HepG2 (cell line): ENCODE results near the gene DAD1. TPM values are rescaled to one million over a fixed set of nuclear protein-coding genes. Genes with fewer than 3 reads are reported as not detected.

ENCODE experiments used
- ATAC-seq: fragments of 200-7000 bp; cut with Tn5 transposase; 3 replicates; pipeline ENCODE4 v1.9.1; 2020; ENCODE audit warnings: mild to moderate bottlenecking, moderate library complexity
- BruUV-seq: library from RNA; stranded (reverse); fragments of 400-500 nt; replicated peaks from 2 replicates; lab custom pipeline; 2021; lab: Mats Ljungman, UMichigan
- CTCF ChIA-PET: fragments of 300-600 bp; formaldehyde crosslinking; extraction: SDS; loops from one replicate; lab custom pipeline; 2021; ENCODE audit warnings: low total read pairs, inconsistent platforms, low intra/inter-chr PET ratio; lab: Yijun Ruan, JAX
- POLR2A ChIA-PET: fragments of 350-600 bp; sonication (Branson Sonifier 250); formaldehyde crosslinking; loops from one replicate; lab custom pipeline; 2020; ENCODE audit warnings: antibody characterized with exemption, inconsistent platforms; lab: Yijun Ruan, JAX
- DNase-seq: peaks from one replicate; pipeline ENCODE4 v3.0.0-alpha.2; 2015; ENCODE audit warnings: low spot score
- FAIRE-seq: peaks from 3 replicates; lab custom pipeline; 2011; peaks lifted over from hg19 to GRCh38; lab: Jason Lieb, UNC
- H2AFZ ChIP-seq: one replicate; pipeline ENCODE4 v1.6.1; 2011; ENCODE audit warnings: low read length, inconsistent platforms
- H3K27ac ChIP-seq: fragments of 300-600 bp; 3 replicates; pipeline ENCODE4 v1.8.0; 2011; ENCODE audit warnings: mixed run types, mild to moderate bottlenecking, mixed read lengths, low read length, inconsistent platforms; ENCODE audit not compliant: insufficient read depth; ENCODE audit errors: extremely low read length
- H3K27me3 ChIP-seq, 2 experiments: fragments of 200-600 bp in 1 of 2; 2 replicates in 1 of 2; 3 replicates in 1 of 2; pipeline versions ENCODE4 v1.6.0 to v1.8.0; 2011; ENCODE audit warnings: low read length in 2 of 2, mild to moderate bottlenecking in 2 of 2, moderate library complexity in 2 of 2, inconsistent platforms in 1 of 2; ENCODE audit not compliant: insufficient read depth in 2 of 2, control insufficient read depth in 1 of 2
- H3K36me3 ChIP-seq, 2 experiments: fragments of 200-600 bp in 1 of 2; replicated peaks in 1 of 2; 2 replicates in 1 of 2; 3 replicates in 1 of 2; pipeline versions ENCODE4 v1.5.1 to v1.8.0; 2011; ENCODE audit warnings: low read length in 2 of 2, inconsistent platforms in 1 of 2; ENCODE audit not compliant: insufficient read depth in 2 of 2, control insufficient read depth in 1 of 2
- H3K4me1 ChIP-seq: 2 replicates; pipeline ENCODE4 v1.5.1; 2012; ENCODE audit warnings: low read length, inconsistent platforms; ENCODE audit not compliant: insufficient read depth
- H3K4me2 ChIP-seq: 2 replicates; pipeline ENCODE4 v1.6.0; 2011; ENCODE audit warnings: low read depth, low read length, inconsistent platforms
- H3K4me3 ChIP-seq, 3 experiments: fragments of 200-600 bp in 1 of 3; sonication (generic), shearing (Covaris generic) in 1 of 3; replicated peaks in 1 of 3; 2 replicates each; pipeline ENCODE4 v1.5.1; 2011 to 2016; ENCODE audit warnings: low read length in 3 of 3, inconsistent platforms in 2 of 3, low read depth in 2 of 3, mild to moderate bottlenecking in 2 of 3, control low read depth in 1 of 3, mixed read lengths in 1 of 3; ENCODE audit not compliant: insufficient read depth in 1 of 3
- H3K79me2 ChIP-seq: one replicate; pipeline ENCODE4 v1.6.1; 2011; ENCODE audit warnings: low read length, inconsistent platforms; ENCODE audit not compliant: insufficient read depth
- H3K9ac ChIP-seq: 2 replicates; pipeline ENCODE4 v1.6.0; 2011; ENCODE audit warnings: mild to moderate bottlenecking, low read depth, low read length, inconsistent platforms; ENCODE audit not compliant: insufficient read depth
- H3K9me3 ChIP-seq: 2 replicates; pipeline ENCODE4 v1.5.1; 2012; ENCODE audit warnings: mild to moderate bottlenecking, low read length
- H4K20me1 ChIP-seq: 2 replicates; pipeline ENCODE4 v1.6.0; 2011; ENCODE audit warnings: inconsistent platforms, mild to moderate bottlenecking, low read length, moderate library complexity; ENCODE audit not compliant: insufficient read depth
- BORCS8-MEF2B ChIP-seq: sonication (generic); formaldehyde crosslinking; IDR thresholded peaks from 2 replicates; pipeline ENCODE4 v1.8.0; 2022; ENCODE audit warnings: mild to moderate bottlenecking, missing genetic modification reagents
- KLF15 ChIP-seq: sonication (generic); formaldehyde crosslinking; IDR thresholded peaks from 2 replicates; pipeline ENCODE4 v1.8.1; 2023; ENCODE audit warnings: borderline replicate concordance, mild to moderate bottlenecking, inconsistent platforms, missing genetic modification reagents, mixed read lengths
- MED8 ChIP-seq: sonication (generic); formaldehyde crosslinking; IDR thresholded peaks from 2 replicates; pipeline ENCODE4 v1.8.1; 2023; ENCODE audit warnings: mild to moderate bottlenecking, missing genetic modification reagents; ENCODE audit not compliant: insufficient replicate concordance
- NFATC3 ChIP-seq: sonication (generic); formaldehyde crosslinking; IDR thresholded peaks from 2 replicates; pipeline ENCODE4 v1.5.1; 2020; ENCODE audit warnings: mild to moderate bottlenecking, missing genetic modification reagents
- POLR2A ChIP-seq, 2 experiments: IDR thresholded peaks; 2 replicates each; pipeline ENCODE4 v1.6.1; 2011; ENCODE audit warnings: low read depth in 2 of 2, low read length in 2 of 2, mild to moderate bottlenecking in 1 of 2, moderate library complexity in 1 of 2; ENCODE audit not compliant: insufficient read depth in 1 of 2
- REPIN1 ChIP-seq: sonication (generic); formaldehyde crosslinking; IDR thresholded peaks from 2 replicates; pipeline ENCODE4 v1.8.0; 2022; ENCODE audit warnings: missing genetic modification reagents, low read depth, mild to moderate bottlenecking, borderline replicate concordance
- SAFB2 ChIP-seq: sonication (generic); formaldehyde crosslinking; IDR thresholded peaks from 2 replicates; pipeline ENCODE4 v1.5.1; 2020; ENCODE audit warnings: missing genetic modification reagents, low read depth, mild to moderate bottlenecking, borderline replicate concordance
- SOX6 ChIP-seq, 2 experiments: fragments of 450-650 bp in 1 of 2; sonication (generic) in 1 of 2; formaldehyde crosslinking in 1 of 2; IDR thresholded peaks; 2 replicates each; pipeline versions ENCODE4 v1.4.0 to v1.6.1; 2017 to 2020; ENCODE audit warnings: antibody characterized with exemption in 1 of 2, mild to moderate bottlenecking in 1 of 2, missing genetic modification reagents in 1 of 2
- STAT6 ChIP-seq: sonication (generic); formaldehyde crosslinking; IDR thresholded peaks from 2 replicates; pipeline ENCODE4 v1.4.0; 2020; ENCODE audit warnings: missing genetic modification reagents, mild to moderate bottlenecking, borderline replicate concordance
- TEAD3 ChIP-seq: optimal IDR thresholded peaks from 2 replicates; pipeline ENCODE3; 2016; ENCODE audit warnings: borderline replicate concordance
- ZBTB1 ChIP-seq: sonication (generic); formaldehyde crosslinking; IDR thresholded peaks from 2 replicates; pipeline ENCODE4 v1.4.0; 2020; ENCODE audit warnings: missing genetic modification reagents, borderline replicate concordance
- ZNF143 ChIP-seq: sonication (generic); formaldehyde crosslinking; IDR thresholded peaks from 2 replicates; pipeline ENCODE4 v1.4.0; 2020; ENCODE audit warnings: missing genetic modification reagents
- ZNF335 ChIP-seq: sonication (generic); formaldehyde crosslinking; IDR thresholded peaks from 2 replicates; pipeline ENCODE4 v1.4.0; 2020; ENCODE audit warnings: missing genetic modification reagents
- ZNF33A ChIP-seq: sonication (generic); formaldehyde crosslinking; IDR thresholded peaks from 2 replicates; pipeline ENCODE4 v1.5.1; 2020; ENCODE audit warnings: missing genetic modification reagents, mild to moderate bottlenecking, moderate library complexity, borderline replicate concordance
- ZNF446 ChIP-seq: sonication (generic); formaldehyde crosslinking; IDR thresholded peaks from 2 replicates; pipeline ENCODE4 v1.5.0; 2020; ENCODE audit warnings: mild to moderate bottlenecking, missing genetic modification reagents
- ZNF616 ChIP-seq: sonication (generic); formaldehyde crosslinking; IDR thresholded peaks from 2 replicates; pipeline ENCODE4 v1.5.0; 2020; ENCODE audit warnings: low read depth, mild to moderate bottlenecking, missing genetic modification reagents
- WGBS: methylation state at CpG from one replicate; pipeline ENCODE4 v1.1.6; 2017; ENCODE audit warnings: low lambda C conversion rate; 5-methylcytosine and 5-hydroxymethylcytosine counted together
- in situ Hi-C: cut with HindIII; loops from 2 replicates; pipeline ENCODE4 v1.10.0; 2017; ENCODE audit warnings: low pct_unique_long_range_greater_than_20kb; ENCODE audit not compliant: extremely low pct_ligation_motif_present
- intact Hi-C: fragments of 100-400 bp; cut with micrococcal nuclease; formaldehyde crosslinking; loops from one replicate; pipeline ENCODE4 v1.10.0; 2022; ENCODE audit not compliant: unreplicated experiment
- polyA plus RNA-seq, 8 experiments: library from polyadenylated mRNA; depleted of rRNA in 3 of 8; stranded (reverse) in 7 of 8; unstranded in 1 of 8; fragments of >200 nt; fragmentation: Illumina TruSeq in 4 of 8; extraction: Trizol in 4 of 8; gene quantifications; 2 replicates each; pipeline versions ENCODE4 v1.2.1 to v1.2.3, GENCODE V29; 2011 to 2016; ENCODE audit warnings: low read depth in 4 of 8, missing spikeins in 1 of 8, mixed read lengths in 1 of 8; ENCODE audit not compliant: insufficient read depth in 1 of 8
- total RNA-seq, 5 experiments: library from RNA; depleted of rRNA; stranded (reverse); fragments of >200 nt; fragmentation: Illumina TruSeq; extraction: Trizol; gene quantifications; 2 replicates each; pipeline ENCODE4 v1.2.3, GENCODE V29; 2016; ENCODE audit warnings: low read depth in 1 of 5
- TF ChIP-seq, protein P1 (sequence below): sonication (generic); formaldehyde crosslinking; IDR thresholded peaks from 2 replicates; pipeline ENCODE4 v1.4.0; 2020; ENCODE audit warnings: missing genetic modification reagents

The DAD1 gene
- total and polyA plus RNA-seq, 2 of the 13 experiments (the other 11 are each of a cell fraction or from before 2014, with no cell fraction given), result 558 to 626 TPM

DNA sequence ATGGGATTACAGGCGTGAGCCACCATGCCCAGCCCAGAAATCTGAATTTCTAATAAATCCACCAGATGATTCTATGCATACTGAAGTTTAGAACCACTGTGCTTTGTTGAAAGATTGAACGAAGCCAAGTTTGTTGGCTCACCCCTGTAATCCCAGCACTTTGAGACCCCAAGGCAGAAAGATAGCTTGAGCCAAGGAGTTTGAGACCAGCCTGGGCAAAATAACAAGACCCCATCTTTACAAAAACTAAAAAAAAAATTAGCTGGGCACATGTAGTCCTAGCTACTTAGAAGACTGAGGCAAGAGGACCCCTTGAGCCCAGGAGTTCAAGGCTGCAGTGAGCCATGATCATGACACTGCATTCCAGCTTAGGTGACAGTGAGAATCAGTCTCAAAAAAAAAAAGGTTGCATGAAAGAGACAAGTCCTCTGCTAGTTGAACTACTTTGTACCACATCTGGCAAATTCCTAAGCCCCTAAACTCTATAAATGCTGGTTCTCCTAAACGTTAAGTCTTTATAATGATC, 7.4 kb upstream of the DAD1 start:
- 64% methylated on average over 3 of the region's 3 CpGs for WGBS
- BruUV-seq, result no TSS peak
- H3K4me2 ChIP-seq, result peak overlapping the region; percentile 94; the same call in 1 of the 2 replicates
- FAIRE-seq (no peak), DNase-seq (no peak), ATAC-seq (no peak)
- no peaks in the 10 kb centered on the region for H3K9me3 ChIP-seq
- H3K4me3 ChIP-seq, result no peak overlapping the region
- no peak overlapping the region for H3K27ac ChIP-seq
- peaks cover 34% of the 10 kb centered on the region for H3K4me1 ChIP-seq
- peaks cover 0 to 21% of the 10 kb centered on the region in 2 experiments; a peak in 2 of 5 replicates for H3K27me3 ChIP-seq
- H3K36me3 ChIP-seq, result peaks cover 0 to under 1% of the 10 kb centered on the region in 2 experiments; a peak in 2 of 5 replicates
- CTCF ChIA-PET, result no interaction called here
- peaks cover 11% of the 10 kb centered on the region for H3K79me2 ChIP-seq
- in situ Hi-C loops (loop anchor here (25.0 kb wide), 1 partner anchor 1516 kb away; the partner anchor contains the start of genes DCAF11 and NRL), intact Hi-C loops (loop anchor here (5.0 kb wide), 1 partner anchor 411 kb away; no protein-coding TSS in a partner anchor)
- POLR2A ChIA-PET, result interaction anchor here (1.3 to 3.3 kb wide), 4 partner anchors 14 to 386 kb away, joined by 3 to 18 read pairs (median 10); partner anchors contain the start of genes AJUBA and OXA1L
- H2AFZ ChIP-seq, result no peak overlapping the region
- H3K9ac ChIP-seq, result no peak overlapping the region
- H4K20me1 ChIP-seq, result no peaks in the 10 kb centered on the region
- TF ChIP-seq SOX6 (IDR thresholded peaks at IDR 0.05) (no peak), SOX6 (CRISPR knock-in tag; IDR thresholded peaks at IDR 0.05) (peak; percentile 14; the same call in 1 of the 2 replicates), REPIN1 (no peak), KLF15 (no peak), ZNF143 (no peak), POLR2A (IDR thresholded peaks at IDR 0.05; ENCODE audit: insufficient read depth in 1 of 2, low read depth in 2 of 2, low read length in 2 of 2) (no peak), ZNF335 (CRISPR knock-in tag) (no peak), ZBTB1 (CRISPR knock-in tag) (no peak), MED8 (CRISPR knock-in tag) (peak; percentile 26), TEAD3 (CRISPR knock-in tag) (peak; percentile 53), STAT6 (CRISPR knock-in tag) (no peak), NFATC3 (CRISPR knock-in tag) (0 out of 2 replicates have a peak, but pooled peaks have one; percentile 18), SAFB2 (CRISPR knock-in tag) (no peak), BORCS8-MEF2B (no peak), ZNF33A (CRISPR knock-in tag) (no peak), ZNF446 (CRISPR knock-in tag) (no peak), ZNF616 (CRISPR knock-in tag) (no peak)
- TF ChIP-seq, protein P1, sequence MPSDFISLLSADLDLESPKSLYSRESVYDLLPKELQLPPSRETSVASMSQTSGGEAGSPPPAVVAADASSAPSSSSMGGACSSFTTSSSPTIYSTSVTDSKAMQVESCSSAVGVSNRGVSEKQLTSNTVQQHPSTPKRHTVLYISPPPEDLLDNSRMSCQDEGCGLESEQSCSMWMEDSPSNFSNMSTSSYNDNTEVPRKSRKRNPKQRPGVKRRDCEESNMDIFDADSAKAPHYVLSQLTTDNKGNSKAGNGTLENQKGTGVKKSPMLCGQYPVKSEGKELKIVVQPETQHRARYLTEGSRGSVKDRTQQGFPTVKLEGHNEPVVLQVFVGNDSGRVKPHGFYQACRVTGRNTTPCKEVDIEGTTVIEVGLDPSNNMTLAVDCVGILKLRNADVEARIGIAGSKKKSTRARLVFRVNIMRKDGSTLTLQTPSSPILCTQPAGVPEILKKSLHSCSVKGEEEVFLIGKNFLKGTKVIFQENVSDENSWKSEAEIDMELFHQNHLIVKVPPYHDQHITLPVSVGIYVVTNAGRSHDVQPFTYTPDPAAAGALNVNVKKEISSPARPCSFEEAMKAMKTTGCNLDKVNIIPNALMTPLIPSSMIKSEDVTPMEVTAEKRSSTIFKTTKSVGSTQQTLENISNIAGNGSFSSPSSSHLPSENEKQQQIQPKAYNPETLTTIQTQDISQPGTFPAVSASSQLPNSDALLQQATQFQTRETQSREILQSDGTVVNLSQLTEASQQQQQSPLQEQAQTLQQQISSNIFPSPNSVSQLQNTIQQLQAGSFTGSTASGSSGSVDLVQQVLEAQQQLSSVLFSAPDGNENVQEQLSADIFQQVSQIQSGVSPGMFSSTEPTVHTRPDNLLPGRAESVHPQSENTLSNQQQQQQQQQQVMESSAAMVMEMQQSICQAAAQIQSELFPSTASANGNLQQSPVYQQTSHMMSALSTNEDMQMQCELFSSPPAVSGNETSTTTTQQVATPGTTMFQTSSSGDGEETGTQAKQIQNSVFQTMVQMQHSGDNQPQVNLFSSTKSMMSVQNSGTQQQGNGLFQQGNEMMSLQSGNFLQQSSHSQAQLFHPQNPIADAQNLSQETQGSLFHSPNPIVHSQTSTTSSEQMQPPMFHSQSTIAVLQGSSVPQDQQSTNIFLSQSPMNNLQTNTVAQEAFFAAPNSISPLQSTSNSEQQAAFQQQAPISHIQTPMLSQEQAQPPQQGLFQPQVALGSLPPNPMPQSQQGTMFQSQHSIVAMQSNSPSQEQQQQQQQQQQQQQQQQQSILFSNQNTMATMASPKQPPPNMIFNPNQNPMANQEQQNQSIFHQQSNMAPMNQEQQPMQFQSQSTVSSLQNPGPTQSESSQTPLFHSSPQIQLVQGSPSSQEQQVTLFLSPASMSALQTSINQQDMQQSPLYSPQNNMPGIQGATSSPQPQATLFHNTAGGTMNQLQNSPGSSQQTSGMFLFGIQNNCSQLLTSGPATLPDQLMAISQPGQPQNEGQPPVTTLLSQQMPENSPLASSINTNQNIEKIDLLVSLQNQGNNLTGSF (CRISPR knock-in tag), result no peak
